ENCODE data around the gene FYB1. TPM values are rescaled to one million over a fixed set of nuclear protein-coding genes. Genes with fewer than 3 reads are reported as not detected.
A peak's percentile ranks its signal among the peaks of the same experiment; 100 is the strongest.

Gene FYB1
- polyA plus RNA-seq, 3 donors: 75.3 to 141 (median 118) TPM

- DNase-seq: no peak
- Mint-ChIP-seq H3K27ac (peak overlapping the region in 4 of 7 donors; percentile 0 to 65 (median 36)), H3K27me3 (ENCODE audit: low read depth in 3 of 3) (no peaks in the 10 kb centered on the region), H3K4me1 (peaks cover 17% of the 10 kb centered on the region), H3K36me3 (peaks cover 12 to 16% of the 10 kb centered on the region in 2 donors), H3K4me3 (no peak overlapping the region), H3K9me3 (no peaks in the 10 kb centered on the region)
- Histone ChIP-seq H3K36me3 (replicated peaks in 1 of 2; ENCODE audit: control insufficient read depth in 1 of 2, insufficient read depth in 2 of 2, low read length in 2 of 2) (peaks cover 2 to 17% of the 10 kb centered on the region in 2 donors), H3K9me3 (replicated peaks in 1 of 2; ENCODE audit: control insufficient read depth in 1 of 2, insufficient read depth in 1 of 2, low read length in 2 of 2) (no peaks in the 10 kb centered on the region), H3K27ac (ENCODE audit: low read depth in 1 of 2, low read length in 2 of 2) (no peak overlapping the region), H3K27me3 (ENCODE audit: control insufficient read depth in 2 of 2, insufficient read depth in 2 of 2, low read length in 2 of 2) (no peaks in the 10 kb centered on the region), H4K20me1 (ENCODE audit: insufficient read depth, low read length) (peaks cover 97% of the 10 kb centered on the region), H3K4me1 (ENCODE audit: control insufficient read depth in 1 of 2, insufficient read depth in 2 of 2, low read length in 2 of 2) (peaks cover 0 to 8% of the 10 kb centered on the region in 2 donors), H2AFZ (ENCODE audit: insufficient read depth, low read depth, low read length, poor library complexity, severe bottlenecking) (no peak overlapping the region), H3K79me2 (ENCODE audit: insufficient read depth, low read length) (peaks cover 93% of the 10 kb centered on the region), H3K4me2 (replicated peaks; ENCODE audit: extremely low read depth, low read length, poor library complexity, severe bottlenecking) (no peak overlapping the region), H3K9ac (ENCODE audit: insufficient read depth, low read length, poor library complexity, severe bottlenecking) (no peak overlapping the region), H3K4me3 (replicated peaks in 1 of 3; ENCODE audit: low read depth in 2 of 3, low read length in 3 of 3) (no peak overlapping the region)
- no peak for TF ChIP-seq CTCF (IDR thresholded peaks at IDR 0.05)
- WGBS (ENCODE audit: insufficient coverage): no CpG with 5 or more reads among the region's 2 CpGs
- intact Hi-C loops (cut with micrococcal nuclease): no loop called here
Observed at GRCh38 chr5:39059064-39059463, 160.3 kb downstream of the FYB1 start.

GRCh38 chr5:39058178-39058921, 161.0 kb downstream of the FYB1 start:
- DNase-seq: peak in 1 of 3 donors; percentile 15
- intact Hi-C loops (cut with micrococcal nuclease): no loop called here
- Histone ChIP-seq H3K4me3 (replicated peaks in 1 of 3; ENCODE audit: low read depth in 2 of 3, low read length in 3 of 3) (peak overlapping the region; percentile 16 to 63 (median 47)), H3K27me3 (ENCODE audit: control insufficient read depth in 2 of 2, insufficient read depth in 2 of 2, low read length in 2 of 2) (no peaks in the 10 kb centered on the region), H3K9ac (ENCODE audit: insufficient read depth, low read length, poor library complexity, severe bottlenecking) (peak overlapping the region; percentile 16), H3K36me3 (replicated peaks in 1 of 2; ENCODE audit: control insufficient read depth in 1 of 2, insufficient read depth in 2 of 2, low read length in 2 of 2) (peaks cover 2 to 17% of the 10 kb centered on the region in 2 donors), H3K79me2 (ENCODE audit: insufficient read depth, low read length) (peaks cover 90% of the 10 kb centered on the region), H2AFZ (ENCODE audit: insufficient read depth, low read depth, low read length, poor library complexity, severe bottlenecking) (peak overlapping the region; percentile 11), H3K4me2 (replicated peaks; ENCODE audit: extremely low read depth, low read length, poor library complexity, severe bottlenecking) (peak overlapping the region; percentile 68), H3K9me3 (replicated peaks in 1 of 2; ENCODE audit: control insufficient read depth in 1 of 2, insufficient read depth in 1 of 2, low read length in 2 of 2) (no peaks in the 10 kb centered on the region), H3K27ac (ENCODE audit: low read depth in 1 of 2, low read length in 2 of 2) (peak overlapping the region in 1 of 2 donors; percentile 37), H3K4me1 (ENCODE audit: control insufficient read depth in 1 of 2, insufficient read depth in 2 of 2, low read length in 2 of 2) (peaks cover 0 to 8% of the 10 kb centered on the region in 2 donors), H4K20me1 (ENCODE audit: insufficient read depth, low read length) (peaks cover 94% of the 10 kb centered on the region)
- no peak for TF ChIP-seq CTCF (IDR thresholded peaks at IDR 0.05)
- WGBS (ENCODE audit: insufficient coverage): no CpG with 5 or more reads among the region's 2 CpGs
- H3K9me3 Mint-ChIP-seq: no peaks in the 10 kb centered on the region
- H3K36me3 Mint-ChIP-seq: peaks cover 12 to 20% of the 10 kb centered on the region in 2 donors
- peak overlapping the region in 4 of 7 donors; percentile 15 to 44 (median 26) for H3K27ac Mint-ChIP-seq
- no peaks in the 10 kb centered on the region for H3K27me3 Mint-ChIP-seq (ENCODE audit: low read depth in 3 of 3)
- peaks cover 17% of the 10 kb centered on the region for H3K4me1 Mint-ChIP-seq
- peak overlapping the region; percentile 43 to 63 for H3K4me3 Mint-ChIP-seq

Measured in CD14-positive monocyte (primary cell).